GM12891 (cell line): ENCODE data around the gene OXCT2.

Experiments
- POLR2A ChIP-seq: IDR thresholded peaks from 2 replicates; pipeline ENCODE4 v1.6.1; 2011; ENCODE audit warnings: low read depth, low read length, control low read depth
- POLR2AphosphoS5 ChIP-seq: IDR thresholded peaks from 2 replicates; pipeline ENCODE4 v1.6.1; 2011; ENCODE audit warnings: low read depth, low read length, control low read depth
- SPI1 ChIP-seq: IDR thresholded peaks from 2 replicates; pipeline ENCODE4 v1.6.1; 2011; ENCODE audit warnings: low read depth, low read length, control low read depth
- TAF1 ChIP-seq: IDR thresholded peaks from 2 replicates; pipeline ENCODE4 v1.6.1; 2011; ENCODE audit warnings: low read depth, low read length, control low read depth

GRCh38 chr1:39738622-39739366 is 32.4 kb downstream of the OXCT2 start, which contains the start of gene PPIE:
- TF ChIP-seq POLR2A: peak; percentile 92
- peak; percentile 90 for TF ChIP-seq POLR2AphosphoS5
- TF ChIP-seq TAF1: peak; percentile 86
- no peak for TF ChIP-seq SPI1
